ENCODE results near the gene RASA3. TPM values are rescaled to one million over a fixed set of nuclear protein-coding genes. Genes with fewer than 3 reads are reported as not detected.

Gene RASA3
- total and polyA plus RNA-seq, 10 of the 15 experiments (the other 5 are each of a cell fraction or from before 2014, with no cell fraction given): 0.79 to 33.9 (median 17.6) TPM

- Histone ChIP-seq H3K79me2 (ENCODE audit: control insufficient read depth, insufficient read depth, low read length) (peaks cover 5% of the 10 kb centered on the region), H2AFZ (ENCODE audit: control insufficient read depth, low read depth, low read length) (no peak overlapping the region), H3K36me3 (ENCODE audit: control insufficient read depth in 2 of 2, insufficient read depth in 2 of 2, low read length in 1 of 2) (peaks cover 0 to 3% of the 10 kb centered on the region in 2 experiments; a peak in 2 of 4 replicates), H3K4me2 (ENCODE audit: control insufficient read depth, insufficient read depth) (no peak overlapping the region), H3K27ac (ENCODE audit: control insufficient read depth, insufficient read depth) (no peak overlapping the region), H3K4me3 (no peak overlapping the region), H4K20me1 (ENCODE audit: control insufficient read depth, insufficient read depth) (no peaks in the 10 kb centered on the region; the same call in 1 of the 2 replicates), H3K9ac (ENCODE audit: control insufficient read depth, insufficient read depth, low read length) (no peak overlapping the region), H3K9me3 (replicated peaks; ENCODE audit: control insufficient read depth, insufficient read depth, low read length) (no peaks in the 10 kb centered on the region), H3K4me1 (ENCODE audit: control insufficient read depth, insufficient read depth, low read length) (peaks cover 4% of the 10 kb centered on the region), H3K27me3 (replicated peaks in 1 of 2; ENCODE audit: control insufficient read depth in 2 of 2, insufficient read depth in 2 of 2, low read length in 1 of 2) (no peaks in the 10 kb centered on the region)
- ChIA-PET SMC1A (ENCODE audit: uncharacterized antibody, unreplicated experiment) (interaction anchor here (1.0 to 1.4 kb wide), 2 partner anchors 33 to 53 kb away, joined by 3 to 5 read pairs; no protein-coding TSS in a partner anchor), RAD21 (ENCODE audit: unreplicated experiment) (no interaction called here), CTCF (interaction anchor here (1.0 kb wide), 2 partner anchors 10 to 30 kb away, joined by 3 read pairs; no protein-coding TSS in a partner anchor), POLR2A (interaction anchor here (0.6 to 1.0 kb wide), 2 partner anchors 9 to 11 kb away, joined by 3 to 4 read pairs; no protein-coding TSS in a partner anchor)
- no peak for DNase-seq (ENCODE audit: low read depth, low spot score)
- intact Hi-C loops (cut with micrococcal nuclease; ENCODE audit: unreplicated experiment) (no loop called here), in situ Hi-C loops (cut with MboI) (no loop called here)
- FAIRE-seq: no peak
- ATAC-seq: peak; percentile 78
- no TSS peak for BruUV-seq (replicated peaks)
- WGBS (ENCODE audit: insufficient coverage, insufficient replicate concordance, low lambda C conversion rate, missing lambda C conversion rate): 60% methylated on average over 8 of the region's 11 CpGs
- TF ChIP-seq POLR2A (IDR thresholded peaks at IDR 0.05; ENCODE audit: low read depth, low read length) (no peak), SMARCA5 (IDR thresholded peaks at IDR 0.05) (no peak), BMI1 (IDR thresholded peaks at IDR 0.05; ENCODE audit: borderline replicate concordance) (no peak), KAT2A (conservative IDR thresholded peaks at IDR 0.05; ENCODE audit: control insufficient read depth, low read depth, low read length) (no peak), USF1 (IDR thresholded peaks at IDR 0.05; ENCODE audit: borderline replicate concordance, extremely low read length, insufficient read depth, low read depth, low read length) (no peak), ZNF687 (IDR thresholded peaks at IDR 0.05) (no peak), LARP7 (IDR thresholded peaks at IDR 0.05) (no peak), BCL3 (IDR thresholded peaks at IDR 0.05; ENCODE audit: borderline replicate concordance, insufficient read depth, low read depth, low read length, poor library complexity, severe bottlenecking) (no peak), ZSCAN29 (IDR thresholded peaks at IDR 0.05) (no peak), RAD21 (IDR thresholded peaks at IDR 0.05; ENCODE audit: insufficient read depth, low read depth, low read length) (no peak)
- TF ChIP-seq, protein P1, sequence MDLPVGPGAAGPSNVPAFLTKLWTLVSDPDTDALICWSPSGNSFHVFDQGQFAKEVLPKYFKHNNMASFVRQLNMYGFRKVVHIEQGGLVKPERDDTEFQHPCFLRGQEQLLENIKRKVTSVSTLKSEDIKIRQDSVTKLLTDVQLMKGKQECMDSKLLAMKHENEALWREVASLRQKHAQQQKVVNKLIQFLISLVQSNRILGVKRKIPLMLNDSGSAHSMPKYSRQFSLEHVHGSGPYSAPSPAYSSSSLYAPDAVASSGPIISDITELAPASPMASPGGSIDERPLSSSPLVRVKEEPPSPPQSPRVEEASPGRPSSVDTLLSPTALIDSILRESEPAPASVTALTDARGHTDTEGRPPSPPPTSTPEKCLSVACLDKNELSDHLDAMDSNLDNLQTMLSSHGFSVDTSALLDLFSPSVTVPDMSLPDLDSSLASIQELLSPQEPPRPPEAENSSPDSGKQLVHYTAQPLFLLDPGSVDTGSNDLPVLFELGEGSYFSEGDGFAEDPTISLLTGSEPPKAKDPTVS (IDR thresholded peaks at IDR 0.05; ENCODE audit: low read depth, low read length): no peak
- TF ChIP-seq, protein P2, sequence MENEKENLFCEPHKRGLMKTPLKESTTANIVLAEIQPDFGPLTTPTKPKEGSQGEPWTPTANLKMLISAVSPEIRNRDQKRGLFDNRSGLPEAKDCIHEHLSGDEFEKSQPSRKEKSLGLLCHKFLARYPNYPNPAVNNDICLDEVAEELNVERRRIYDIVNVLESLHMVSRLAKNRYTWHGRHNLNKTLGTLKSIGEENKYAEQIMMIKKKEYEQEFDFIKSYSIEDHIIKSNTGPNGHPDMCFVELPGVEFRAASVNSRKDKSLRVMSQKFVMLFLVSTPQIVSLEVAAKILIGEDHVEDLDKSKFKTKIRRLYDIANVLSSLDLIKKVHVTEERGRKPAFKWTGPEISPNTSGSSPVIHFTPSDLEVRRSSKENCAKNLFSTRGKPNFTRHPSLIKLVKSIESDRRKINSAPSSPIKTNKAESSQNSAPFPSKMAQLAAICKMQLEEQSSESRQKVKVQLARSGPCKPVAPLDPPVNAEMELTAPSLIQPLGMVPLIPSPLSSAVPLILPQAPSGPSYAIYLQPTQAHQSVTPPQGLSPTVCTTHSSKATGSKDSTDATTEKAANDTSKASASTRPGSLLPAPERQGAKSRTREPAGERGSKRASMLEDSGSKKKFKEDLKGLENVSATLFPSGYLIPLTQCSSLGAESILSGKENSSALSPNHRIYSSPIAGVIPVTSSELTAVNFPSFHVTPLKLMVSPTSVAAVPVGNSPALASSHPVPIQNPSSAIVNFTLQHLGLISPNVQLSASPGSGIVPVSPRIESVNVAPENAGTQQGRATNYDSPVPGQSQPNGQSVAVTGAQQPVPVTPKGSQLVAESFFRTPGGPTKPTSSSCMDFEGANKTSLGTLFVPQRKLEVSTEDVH (IDR thresholded peaks at IDR 0.05; ENCODE audit: low read depth, partially characterized antibody): no peak
Observed at GRCh38 chr13:114118511-114119123, 13.8 kb downstream of the RASA3 start.

Measured in GM12878 (cell line).